HG02943 (cell line): ENCODE measurements around the gene XAGE3.
"Not testable (repeated sequence)": the region's sequence is repeated elsewhere in the genome, so short reads cannot be mapped to it uniquely, and the experiment has no call there.

Source experiments
- ATAC-seq: cut with Tn5 transposase; IDR thresholded peaks from one replicate; pipeline ENCODE4 v1.9.1; 2021; ENCODE audit warnings: mild to moderate bottlenecking, low read depth, moderate library complexity; ENCODE audit not compliant: unreplicated experiment

XAGE3 gene

GRCh38 chrX:52867610-52868348, at the start of gene XAGE3:
Gene XAGE3 (minus strand): TSS chrX:52868083. CDS start chrX:52867133, 950 bp downstream.
- ATAC-seq, result no peak

- ATAC-seq, result not testable (repeated sequence)
These were observed 46.8 kb upstream of the XAGE3 start for GRCh38 chrX:52914704-52915103.

- ATAC-seq, result not testable (repeated sequence)
These were observed 45.8 kb upstream of the XAGE3 start for GRCh38 chrX:52913681-52914080.

- not testable (repeated sequence) for ATAC-seq
These were observed 41.6 kb upstream of the XAGE3 start for GRCh38 chrX:52909313-52909969.

- ATAC-seq, result not testable (repeated sequence)
These were observed 40.0 kb upstream of the XAGE3 start for GRCh38 chrX:52907900-52908299.

- not testable (repeated sequence) for ATAC-seq
These were observed 39.3 kb upstream of the XAGE3 start for GRCh38 chrX:52907137-52907536.

- ATAC-seq, result not testable (repeated sequence)
These were observed 38.2 kb upstream of the XAGE3 start for GRCh38 chrX:52906072-52906471.

- not testable (repeated sequence) for ATAC-seq
These were observed 37.6 kb upstream of the XAGE3 start for GRCh38 chrX:52905531-52905930.

GRCh38 chrX:52896855-52897709, 29.2 kb upstream of the XAGE3 start, which contains the start of gene FAM156B:
Gene FAM156B (plus strand): TSS chrX:52897330. CDS start chrX:52907226, 9,896 bp downstream.
- peak; percentile 76 for ATAC-seq

GRCh38 chrX:52896438-52896837, 28.6 kb upstream of the XAGE3 start:
- peak; percentile 26 for ATAC-seq

GRCh38 chrX:52888090-52888489, 20.2 kb upstream of the XAGE3 start:
- ATAC-seq, result not testable (repeated sequence)

- not testable (repeated sequence) for ATAC-seq
These were observed 19.6 kb upstream of the XAGE3 start for GRCh38 chrX:52887459-52887858.

GRCh38 chrX:52876386-52876785, 8.5 kb upstream of the XAGE3 start:
- not testable (repeated sequence) for ATAC-seq

- not testable (repeated sequence) for ATAC-seq
These were observed 7.6 kb upstream of the XAGE3 start for GRCh38 chrX:52875436-52875835.

GRCh38 chrX:52874661-52875060, 6.8 kb upstream of the XAGE3 start:
- no peak for ATAC-seq

GRCh38 chrX:52873825-52874224, 5.9 kb upstream of the XAGE3 start:
- not testable (repeated sequence) for ATAC-seq

GRCh38 chrX:52870046-52870445, 2.2 kb upstream of the XAGE3 start:
- ATAC-seq, result no peak

GRCh38 chrX:52865343-52865998, 2.4 kb downstream of the XAGE3 start:
- ATAC-seq, result no peak

- not testable (repeated sequence) for ATAC-seq
These were observed 10.8 kb downstream of the XAGE3 start for GRCh38 chrX:52856991-52857525.
